ENCODE data around the gene PRKD2.

PRKD2 gene

GRCh38 chr19:46742926-46743480 is 26.1 kb upstream of the PRKD2 start:
- no peak for FAIRE-seq
- no peak for DNase-seq (ENCODE audit: insufficient read length, low spot score)

- FAIRE-seq (no peak), DNase-seq (ENCODE audit: insufficient read length, low spot score) (no peak)
Measured at GRCh38 chr19:46741447-46741846, 24.5 kb upstream of the PRKD2 start.

- FAIRE-seq: no peak
- DNase-seq (ENCODE audit: insufficient read length, low spot score): no peak
Measured at GRCh38 chr19:46739290-46739771, 22.4 kb upstream of the PRKD2 start.

GRCh38 chr19:46737761-46738171 is 20.9 kb upstream of the PRKD2 start:
- FAIRE-seq (no peak), DNase-seq (ENCODE audit: insufficient read length, low spot score) (no peak)

GRCh38 chr19:46737298-46737654 is 20.4 kb upstream of the PRKD2 start:
- DNase-seq (ENCODE audit: insufficient read length, low spot score) (no peak), FAIRE-seq (peak; percentile 13)

- no peak for DNase-seq (ENCODE audit: insufficient read length, low spot score)
- no peak for FAIRE-seq
Measured at GRCh38 chr19:46736531-46737297, 19.8 kb upstream of the PRKD2 start.

GRCh38 chr19:46733690-46734292 is 16.9 kb upstream of the PRKD2 start:
- DNase-seq (ENCODE audit: insufficient read length, low spot score) (no peak), FAIRE-seq (no peak)

- DNase-seq (ENCODE audit: insufficient read length, low spot score) (no peak), FAIRE-seq (peak; percentile 74)
Measured at GRCh38 chr19:46732966-46733689, 16.2 kb upstream of the PRKD2 start.

GRCh38 chr19:46732172-46732938 is 15.4 kb upstream of the PRKD2 start:
- FAIRE-seq (peak; percentile 4), DNase-seq (ENCODE audit: insufficient read length, low spot score) (no peak)

GRCh38 chr19:46731584-46731983 is 14.7 kb upstream of the PRKD2 start:
- DNase-seq (ENCODE audit: insufficient read length, low spot score): no peak
- FAIRE-seq: no peak

GRCh38 chr19:46731007-46731501 is 14.1 kb upstream of the PRKD2 start:
- peak; percentile 67 for DNase-seq (ENCODE audit: insufficient read length, low spot score)
- peak; percentile 81 for FAIRE-seq

GRCh38 chr19:46730595-46730994 is 13.7 kb upstream of the PRKD2 start:
- no peak for FAIRE-seq
- DNase-seq (ENCODE audit: insufficient read length, low spot score): no peak

- DNase-seq (ENCODE audit: insufficient read length, low spot score): no peak
Measured at GRCh38 chr19:46730187-46730586, 13.3 kb upstream of the PRKD2 start.

GRCh38 chr19:46729696-46730095 is 12.8 kb upstream of the PRKD2 start:
- no peak for DNase-seq (ENCODE audit: insufficient read length, low spot score)
- no peak for FAIRE-seq

More at GRCh38 chr19:46730187-46730586, 13.3 kb upstream of the PRKD2 start:
- FAIRE-seq: no peak

- DNase-seq (ENCODE audit: insufficient read length, low spot score) (peak; percentile 54), FAIRE-seq (peak; percentile 74)
Measured at GRCh38 chr19:46728693-46729339, 11.9 kb upstream of the PRKD2 start.

- DNase-seq (ENCODE audit: insufficient read length, low spot score) (no peak), FAIRE-seq (no peak)
Measured at GRCh38 chr19:46728208-46728607, 11.3 kb upstream of the PRKD2 start.

GRCh38 chr19:46727757-46728156 is 10.8 kb upstream of the PRKD2 start:
- no peak for DNase-seq (ENCODE audit: insufficient read length, low spot score)
- FAIRE-seq: no peak

- FAIRE-seq (peak; percentile 44), DNase-seq (ENCODE audit: insufficient read length, low spot score) (no peak)
Measured at GRCh38 chr19:46726971-46727501, 10.1 kb upstream of the PRKD2 start.

- FAIRE-seq (no peak), DNase-seq (ENCODE audit: insufficient read length, low spot score) (no peak)
Measured at GRCh38 chr19:46726551-46726950, 9.6 kb upstream of the PRKD2 start.
